HepG2 (cell line): Measurements from ENCODE around the gene AP3B1. TPM values are rescaled to one million over a fixed set of nuclear protein-coding genes. Genes with fewer than 3 reads are reported as not detected.

Source experiments
- ATAC-seq: fragments of 200-7000 bp; cut with Tn5 transposase; 3 replicates; pipeline ENCODE4 v1.9.1; 2020; ENCODE audit warnings: mild to moderate bottlenecking, moderate library complexity
- BruUV-seq: library from RNA; stranded (reverse); fragments of 400-500 nt; replicated peaks from 2 replicates; lab custom pipeline; 2021; lab: Mats Ljungman, UMichigan
- CTCF ChIA-PET: fragments of 300-600 bp; formaldehyde crosslinking; extraction: SDS; loops from one replicate; lab custom pipeline; 2021; ENCODE audit warnings: low total read pairs, inconsistent platforms, low intra/inter-chr PET ratio; lab: Yijun Ruan, JAX
- POLR2A ChIA-PET: fragments of 350-600 bp; sonication (Branson Sonifier 250); formaldehyde crosslinking; loops from one replicate; lab custom pipeline; 2020; ENCODE audit warnings: antibody characterized with exemption, inconsistent platforms; lab: Yijun Ruan, JAX
- DNase-seq: peaks from one replicate; pipeline ENCODE4 v3.0.0-alpha.2; 2015; ENCODE audit warnings: low spot score
- FAIRE-seq: peaks from 3 replicates; lab custom pipeline; 2011; peaks lifted over from hg19 to GRCh38; lab: Jason Lieb, UNC
- H2AFZ ChIP-seq: one replicate; pipeline ENCODE4 v1.6.1; 2011; ENCODE audit warnings: low read length, inconsistent platforms
- H3K27ac ChIP-seq: fragments of 300-600 bp; 3 replicates; pipeline ENCODE4 v1.8.0; 2011; ENCODE audit warnings: mixed run types, mild to moderate bottlenecking, mixed read lengths, low read length, inconsistent platforms; ENCODE audit not compliant: insufficient read depth; ENCODE audit errors: extremely low read length
- H3K27me3 ChIP-seq, 2 experiments: fragments of 200-600 bp in 1 of 2; 2 replicates in 1 of 2; 3 replicates in 1 of 2; pipeline versions ENCODE4 v1.6.0 to v1.8.0; 2011; ENCODE audit warnings: low read length in 2 of 2, mild to moderate bottlenecking in 2 of 2, moderate library complexity in 2 of 2, inconsistent platforms in 1 of 2; ENCODE audit not compliant: insufficient read depth in 2 of 2, control insufficient read depth in 1 of 2
- H3K36me3 ChIP-seq, 2 experiments: fragments of 200-600 bp in 1 of 2; replicated peaks in 1 of 2; 2 replicates in 1 of 2; 3 replicates in 1 of 2; pipeline versions ENCODE4 v1.5.1 to v1.8.0; 2011; ENCODE audit warnings: low read length in 2 of 2, inconsistent platforms in 1 of 2; ENCODE audit not compliant: insufficient read depth in 2 of 2, control insufficient read depth in 1 of 2
- H3K4me1 ChIP-seq: 2 replicates; pipeline ENCODE4 v1.5.1; 2012; ENCODE audit warnings: low read length, inconsistent platforms; ENCODE audit not compliant: insufficient read depth
- H3K4me2 ChIP-seq: 2 replicates; pipeline ENCODE4 v1.6.0; 2011; ENCODE audit warnings: low read depth, low read length, inconsistent platforms
- H3K4me3 ChIP-seq, 3 experiments: fragments of 200-600 bp in 1 of 3; sonication (generic), shearing (Covaris generic) in 1 of 3; replicated peaks in 1 of 3; 2 replicates each; pipeline ENCODE4 v1.5.1; 2011 to 2016; ENCODE audit warnings: low read length in 3 of 3, inconsistent platforms in 2 of 3, low read depth in 2 of 3, mild to moderate bottlenecking in 2 of 3, control low read depth in 1 of 3, mixed read lengths in 1 of 3; ENCODE audit not compliant: insufficient read depth in 1 of 3
- H3K79me2 ChIP-seq: one replicate; pipeline ENCODE4 v1.6.1; 2011; ENCODE audit warnings: low read length, inconsistent platforms; ENCODE audit not compliant: insufficient read depth
- H3K9ac ChIP-seq: 2 replicates; pipeline ENCODE4 v1.6.0; 2011; ENCODE audit warnings: mild to moderate bottlenecking, low read depth, low read length, inconsistent platforms; ENCODE audit not compliant: insufficient read depth
- H3K9me3 ChIP-seq: 2 replicates; pipeline ENCODE4 v1.5.1; 2012; ENCODE audit warnings: mild to moderate bottlenecking, low read length
- H4K20me1 ChIP-seq: 2 replicates; pipeline ENCODE4 v1.6.0; 2011; ENCODE audit warnings: inconsistent platforms, mild to moderate bottlenecking, low read length, moderate library complexity; ENCODE audit not compliant: insufficient read depth
- ELF1 ChIP-seq: sonication (generic); formaldehyde crosslinking; IDR thresholded peaks from 2 replicates; pipeline ENCODE4 v1.4.0; 2020; ENCODE audit warnings: missing genetic modification reagents
- FIP1L1 ChIP-seq: fragments of 200-400 bp; formaldehyde crosslinking; IDR thresholded peaks from 2 replicates; pipeline ENCODE4 v1.6.1; 2018; ENCODE audit warnings: low read depth, mild to moderate bottlenecking, low read length, moderate library complexity, borderline replicate concordance; ENCODE audit not compliant: insufficient read depth
- PRMT3 ChIP-seq: sonication (generic); formaldehyde crosslinking; IDR thresholded peaks from 2 replicates; pipeline ENCODE4 v1.8.1; 2022; ENCODE audit warnings: low read depth, mild to moderate bottlenecking, moderate library complexity, missing genetic modification reagents, borderline replicate concordance
- ZBTB3 ChIP-seq: sonication (generic); formaldehyde crosslinking; IDR thresholded peaks from 2 replicates; pipeline ENCODE4 v1.4.0; 2020; ENCODE audit warnings: low read depth, mild to moderate bottlenecking, moderate library complexity, missing genetic modification reagents, borderline replicate concordance
- ZMYM4 ChIP-seq: sonication (generic); formaldehyde crosslinking; IDR thresholded peaks from 2 replicates; pipeline ENCODE4 v1.8.1; 2023; ENCODE audit warnings: mild to moderate bottlenecking, missing genetic modification reagents
- ZNF282 ChIP-seq: fragments of 450-650 bp; IDR thresholded peaks from 2 replicates; pipeline ENCODE4 v1.6.1; 2018; ENCODE audit not compliant: partially characterized antibody
- ZNF570 ChIP-seq: sonication (generic); formaldehyde crosslinking; IDR thresholded peaks from 2 replicates; pipeline ENCODE4 v1.4.0; 2020; ENCODE audit warnings: mild to moderate bottlenecking, missing genetic modification reagents, borderline replicate concordance
- ZNF761 ChIP-seq: sonication (generic); formaldehyde crosslinking; conservative IDR thresholded peaks from 2 replicates; pipeline ENCODE4 v1.4.0; 2020; ENCODE audit warnings: mild to moderate bottlenecking, missing genetic modification reagents
- in situ Hi-C: cut with HindIII; loops from 2 replicates; pipeline ENCODE4 v1.10.0; 2017; ENCODE audit warnings: low pct_unique_long_range_greater_than_20kb; ENCODE audit not compliant: extremely low pct_ligation_motif_present
- intact Hi-C: fragments of 100-400 bp; cut with micrococcal nuclease; formaldehyde crosslinking; loops from one replicate; pipeline ENCODE4 v1.10.0; 2022; ENCODE audit not compliant: unreplicated experiment
- polyA plus RNA-seq, 8 experiments: library from polyadenylated mRNA; depleted of rRNA in 3 of 8; stranded (reverse) in 7 of 8; unstranded in 1 of 8; fragments of >200 nt; fragmentation: Illumina TruSeq in 4 of 8; extraction: Trizol in 4 of 8; gene quantifications; 2 replicates each; pipeline versions ENCODE4 v1.2.1 to v1.2.3, GENCODE V29; 2011 to 2016; ENCODE audit warnings: low read depth in 4 of 8, missing spikeins in 1 of 8, mixed read lengths in 1 of 8; ENCODE audit not compliant: insufficient read depth in 1 of 8
- total RNA-seq, 5 experiments: library from RNA; depleted of rRNA; stranded (reverse); fragments of >200 nt; fragmentation: Illumina TruSeq; extraction: Trizol; gene quantifications; 2 replicates each; pipeline ENCODE4 v1.2.3, GENCODE V29; 2016; ENCODE audit warnings: low read depth in 1 of 5
- TF ChIP-seq, protein P1 (sequence below): sonication (generic); formaldehyde crosslinking; conservative IDR thresholded peaks from 2 replicates; pipeline ENCODE4 v1.8.0; 2022; ENCODE audit warnings: mild to moderate bottlenecking, moderate library complexity, missing genetic modification reagents
- TF ChIP-seq, protein P2 (sequence below): sonication (generic); formaldehyde crosslinking; IDR thresholded peaks from 2 replicates; pipeline ENCODE4 v1.8.0; 2022; ENCODE audit warnings: mild to moderate bottlenecking, missing genetic modification reagents
- TF ChIP-seq, protein P3 (sequence below): IDR thresholded peaks from 2 replicates; pipeline ENCODE4 v1.6.1; 2012; ENCODE audit warnings: inconsistent platforms
- TF ChIP-seq, protein P4 (sequence below): sonication (generic); formaldehyde crosslinking; IDR thresholded peaks from one replicate; pipeline ENCODE4 v1.5.1; 2020; ENCODE audit warnings: mild to moderate bottlenecking, missing genetic modification reagents; ENCODE audit errors: not compliant biosample characterization

Gene AP3B1
- total and polyA plus RNA-seq, 2 of the 13 experiments (the other 11 are each of a cell fraction or from before 2014, with no cell fraction given): 37.7 to 51.2 TPM

DNA sequence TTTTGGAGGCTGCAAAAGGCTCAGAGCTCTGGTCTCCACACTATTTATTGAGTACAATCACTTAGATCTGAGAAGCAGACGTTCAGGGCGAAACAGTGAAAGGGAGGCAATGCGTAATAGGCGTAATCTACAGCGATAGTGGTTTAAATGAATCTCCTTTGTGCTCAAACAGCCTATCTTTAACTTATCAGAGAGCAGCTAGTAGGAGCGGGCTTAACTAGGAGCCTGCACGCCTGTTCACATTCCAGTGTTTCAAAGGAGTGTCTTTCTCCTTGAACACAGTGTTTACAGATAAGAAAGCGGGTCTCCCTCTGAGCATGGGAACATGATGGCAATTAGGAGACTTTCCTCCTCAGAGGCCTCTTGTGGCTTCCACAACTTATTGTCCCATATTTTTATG is 49.4 kb downstream of the AP3B1 start (continued):
- TF ChIP-seq, protein P1, sequence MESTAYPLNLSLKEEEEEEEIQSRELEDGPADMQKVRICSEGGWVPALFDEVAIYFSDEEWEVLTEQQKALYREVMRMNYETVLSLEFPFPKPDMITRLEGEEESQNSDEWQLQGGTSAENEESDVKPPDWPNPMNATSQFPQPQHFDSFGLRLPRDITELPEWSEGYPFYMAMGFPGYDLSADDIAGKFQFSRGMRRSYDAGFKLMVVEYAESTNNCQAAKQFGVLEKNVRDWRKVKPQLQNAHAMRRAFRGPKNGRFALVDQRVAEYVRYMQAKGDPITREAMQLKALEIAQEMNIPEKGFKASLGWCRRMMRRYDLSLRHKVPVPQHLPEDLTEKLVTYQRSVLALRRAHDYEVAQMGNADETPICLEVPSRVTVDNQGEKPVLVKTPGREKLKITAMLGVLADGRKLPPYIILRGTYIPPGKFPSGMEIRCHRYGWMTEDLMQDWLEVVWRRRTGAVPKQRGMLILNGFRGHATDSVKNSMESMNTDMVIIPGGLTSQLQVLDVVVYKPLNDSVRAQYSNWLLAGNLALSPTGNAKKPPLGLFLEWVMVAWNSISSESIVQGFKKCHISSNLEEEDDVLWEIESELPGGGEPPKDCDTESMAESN (CRISPR knock-in tag): no peak
- TF ChIP-seq ELF1 (CRISPR knock-in tag) (no peak), ZMYM4 (CRISPR knock-in tag) (no peak)

DNA sequence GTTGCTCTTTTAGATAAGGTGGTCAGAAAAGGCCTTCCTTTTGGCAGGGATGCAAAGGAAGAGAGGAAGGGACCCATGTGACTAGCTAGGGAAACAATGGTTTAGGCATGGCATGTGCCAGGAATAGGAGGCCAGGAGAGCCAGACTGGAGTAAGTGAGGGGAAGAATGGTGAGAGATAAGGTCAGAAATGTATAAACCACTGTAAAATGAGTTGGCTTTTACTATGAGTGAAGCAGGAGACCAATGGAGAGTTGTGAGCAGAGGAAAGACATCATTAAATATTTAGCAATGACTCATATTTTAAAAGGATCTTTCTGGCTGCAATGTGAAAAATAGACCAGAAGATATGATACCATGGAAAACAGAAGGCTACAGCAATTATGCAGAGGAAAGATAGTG is 50.9 kb downstream of the AP3B1 start:
- Histone ChIP-seq H3K36me3 (peaks cover 4 to 10% of the 10 kb centered on the region in 2 experiments), H4K20me1 (no peaks in the 10 kb centered on the region), H3K4me1 (no peaks in the 10 kb centered on the region), H3K4me3 (no peak overlapping the region), H3K9ac (no peak overlapping the region), H3K27ac (no peak overlapping the region), H3K9me3 (no peaks in the 10 kb centered on the region)
- intact Hi-C loops: no loop called here
- ChIA-PET CTCF (no interaction called here), POLR2A (no interaction called here)
- TF ChIP-seq PRMT3 (CRISPR knock-in tag) (no peak), ZNF761 (CRISPR knock-in tag) (no peak), ZNF282 (no peak), ZNF570 (no peak), FIP1L1 (no peak), ZBTB3 (no peak)
- TF ChIP-seq, protein P2, sequence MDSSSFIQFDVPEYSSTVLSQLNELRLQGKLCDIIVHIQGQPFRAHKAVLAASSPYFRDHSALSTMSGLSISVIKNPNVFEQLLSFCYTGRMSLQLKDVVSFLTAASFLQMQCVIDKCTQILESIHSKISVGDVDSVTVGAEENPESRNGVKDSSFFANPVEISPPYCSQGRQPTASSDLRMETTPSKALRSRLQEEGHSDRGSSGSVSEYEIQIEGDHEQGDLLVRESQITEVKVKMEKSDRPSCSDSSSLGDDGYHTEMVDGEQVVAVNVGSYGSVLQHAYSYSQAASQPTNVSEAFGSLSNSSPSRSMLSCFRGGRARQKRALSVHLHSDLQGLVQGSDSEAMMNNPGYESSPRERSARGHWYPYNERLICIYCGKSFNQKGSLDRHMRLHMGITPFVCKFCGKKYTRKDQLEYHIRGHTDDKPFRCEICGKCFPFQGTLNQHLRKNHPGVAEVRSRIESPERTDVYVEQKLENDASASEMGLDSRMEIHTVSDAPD (CRISPR knock-in tag): no peak
- TF ChIP-seq, protein P3, sequence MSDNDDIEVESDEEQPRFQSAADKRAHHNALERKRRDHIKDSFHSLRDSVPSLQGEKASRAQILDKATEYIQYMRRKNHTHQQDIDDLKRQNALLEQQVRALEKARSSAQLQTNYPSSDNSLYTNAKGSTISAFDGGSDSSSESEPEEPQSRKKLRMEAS: no peak
- TF ChIP-seq, protein P4, sequence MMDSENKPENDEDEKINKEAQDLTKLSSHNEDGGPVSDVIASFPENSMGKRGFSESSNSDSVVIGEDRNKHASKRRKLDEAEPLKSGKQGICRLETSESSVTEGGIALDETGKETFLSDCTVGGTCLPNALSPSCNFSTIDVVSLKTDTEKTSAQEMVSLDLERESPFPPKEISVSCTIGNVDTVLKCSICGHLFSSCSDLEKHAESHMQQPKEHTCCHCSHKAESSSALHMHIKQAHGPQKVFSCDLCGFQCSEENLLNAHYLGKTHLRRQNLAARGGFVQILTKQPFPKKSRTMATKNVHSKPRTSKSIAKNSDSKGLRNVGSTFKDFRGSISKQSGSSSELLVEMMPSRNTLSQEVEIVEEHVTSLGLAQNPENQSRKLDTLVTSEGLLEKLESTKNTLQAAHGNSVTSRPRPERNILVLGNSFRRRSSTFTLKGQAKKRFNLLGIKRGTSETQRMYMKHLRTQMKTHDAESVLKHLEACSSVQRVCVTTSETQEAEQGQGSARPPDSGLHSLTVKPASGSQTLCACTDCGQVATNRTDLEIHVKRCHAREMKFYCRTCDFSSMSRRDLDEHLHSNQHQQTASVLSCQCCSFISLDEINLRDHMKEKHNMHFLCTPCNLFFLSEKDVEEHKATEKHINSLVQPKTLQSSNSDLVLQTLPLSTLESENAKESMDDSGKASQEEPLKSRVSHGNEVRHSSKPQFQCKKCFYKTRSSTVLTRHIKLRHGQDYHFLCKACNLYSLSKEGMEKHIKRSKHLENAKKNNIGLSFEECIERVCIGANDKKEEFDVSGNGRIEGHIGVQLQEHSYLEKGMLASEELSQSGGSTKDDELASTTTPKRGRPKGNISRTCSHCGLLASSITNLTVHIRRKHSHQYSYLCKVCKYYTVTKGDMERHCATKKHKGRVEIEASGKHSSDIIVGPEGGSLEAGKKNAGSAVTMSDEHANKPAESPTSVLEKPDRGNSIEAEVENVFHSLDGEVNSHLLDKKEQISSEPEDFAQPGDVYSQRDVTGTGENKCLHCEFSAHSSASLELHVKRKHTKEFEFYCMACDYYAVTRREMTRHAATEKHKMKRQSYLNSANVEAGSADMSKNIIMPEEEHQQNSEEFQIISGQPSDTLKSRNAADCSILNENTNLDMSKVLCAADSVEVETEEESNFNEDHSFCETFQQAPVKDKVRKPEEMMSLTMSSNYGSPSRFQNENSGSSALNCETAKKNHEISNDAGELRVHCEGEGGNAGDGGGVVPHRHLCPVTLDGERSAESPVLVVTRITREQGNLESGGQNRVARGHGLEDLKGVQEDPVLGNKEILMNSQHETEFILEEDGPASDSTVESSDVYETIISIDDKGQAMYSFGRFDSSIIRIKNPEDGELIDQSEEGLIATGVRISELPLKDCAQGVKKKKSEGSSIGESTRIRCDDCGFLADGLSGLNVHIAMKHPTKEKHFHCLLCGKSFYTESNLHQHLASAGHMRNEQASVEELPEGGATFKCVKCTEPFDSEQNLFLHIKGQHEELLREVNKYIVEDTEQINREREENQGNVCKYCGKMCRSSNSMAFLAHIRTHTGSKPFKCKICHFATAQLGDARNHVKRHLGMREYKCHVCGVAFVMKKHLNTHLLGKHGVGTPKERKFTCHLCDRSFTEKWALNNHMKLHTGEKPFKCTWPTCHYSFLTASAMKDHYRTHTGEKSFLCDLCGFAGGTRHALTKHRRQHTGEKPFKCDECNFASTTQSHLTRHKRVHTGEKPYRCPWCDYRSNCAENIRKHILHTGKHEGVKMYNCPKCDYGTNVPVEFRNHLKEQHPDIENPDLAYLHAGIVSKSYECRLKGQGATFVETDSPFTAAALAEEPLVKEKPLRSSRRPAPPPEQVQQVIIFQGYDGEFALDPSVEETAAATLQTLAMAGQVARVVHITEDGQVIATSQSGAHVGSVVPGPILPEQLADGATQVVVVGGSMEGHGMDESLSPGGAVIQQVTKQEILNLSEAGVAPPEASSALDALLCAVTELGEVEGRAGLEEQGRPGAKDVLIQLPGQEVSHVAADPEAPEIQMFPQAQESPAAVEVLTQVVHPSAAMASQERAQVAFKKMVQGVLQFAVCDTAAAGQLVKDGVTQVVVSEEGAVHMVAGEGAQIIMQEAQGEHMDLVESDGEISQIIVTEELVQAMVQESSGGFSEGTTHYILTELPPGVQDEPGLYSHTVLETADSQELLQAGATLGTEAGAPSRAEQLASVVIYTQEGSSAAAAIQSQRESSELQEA: no peak
- TF ChIP-seq, all 625 proteins: peak for 0
- no peaks in the 10 kb centered on the region for H3K27me3 ChIP-seq
- DNase-seq (no peak), FAIRE-seq (no peak), ATAC-seq (no peak)
- in situ Hi-C loops: no loop called here
- H3K4me2 ChIP-seq: no peak overlapping the region
- no peaks in the 10 kb centered on the region for H3K79me2 ChIP-seq
- no peak overlapping the region for H2AFZ ChIP-seq
- BruUV-seq: no TSS peak
